SIG-M5 treated with dmso at 0.1 percent for 504 hours (cell line): Measurements from ENCODE around the gene CENPO.

Experiments used
- DNase-seq: peaks from one replicate; lab custom pipeline; 2025; ENCODE audit not compliant: unreplicated experiment; lab: John Stamatoyannopoulos, UW

CENPO gene

DNA sequence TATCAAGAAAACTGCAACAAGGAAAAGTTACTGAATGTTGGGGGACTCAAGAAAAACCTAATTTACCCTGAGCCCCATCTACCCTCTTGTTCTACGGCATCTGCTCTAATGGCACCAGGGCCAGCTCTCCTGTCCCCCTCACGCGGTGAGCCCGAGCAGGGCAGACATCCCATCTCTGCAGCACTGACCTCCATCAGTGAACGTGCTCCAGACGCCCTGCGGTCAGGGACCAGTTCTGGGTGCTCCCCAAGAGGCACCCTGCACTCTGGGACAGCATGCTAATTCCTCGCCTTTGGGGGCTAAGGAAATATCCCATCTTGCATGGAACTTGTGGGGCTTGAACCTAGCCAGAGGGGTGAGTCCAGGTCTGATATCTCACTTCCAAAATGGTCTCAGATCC, 43.0 kb downstream of the CENPO start:
- DNase-seq, result no peak

DNA sequence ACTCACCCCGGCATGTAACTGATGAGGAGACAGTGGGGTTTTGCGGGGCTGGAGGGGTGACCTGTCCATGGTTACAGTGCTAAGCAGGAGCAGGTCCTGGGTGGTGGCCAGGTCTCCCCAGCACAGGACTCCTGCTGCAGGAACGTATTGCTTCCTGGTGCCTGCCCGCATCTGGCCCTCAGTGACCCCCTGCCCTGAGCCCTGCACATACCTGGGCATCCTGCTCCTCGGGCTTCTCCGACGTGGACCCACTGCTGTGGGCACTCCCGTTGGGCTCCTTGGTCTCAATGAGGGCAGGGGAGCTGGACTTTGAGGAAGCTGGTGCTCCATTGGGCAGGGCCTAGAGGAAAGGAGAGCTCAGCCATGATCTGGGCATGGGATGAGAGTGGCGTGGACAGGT, 43.5 kb downstream of the CENPO start:
- DNase-seq, result no peak

DNA sequence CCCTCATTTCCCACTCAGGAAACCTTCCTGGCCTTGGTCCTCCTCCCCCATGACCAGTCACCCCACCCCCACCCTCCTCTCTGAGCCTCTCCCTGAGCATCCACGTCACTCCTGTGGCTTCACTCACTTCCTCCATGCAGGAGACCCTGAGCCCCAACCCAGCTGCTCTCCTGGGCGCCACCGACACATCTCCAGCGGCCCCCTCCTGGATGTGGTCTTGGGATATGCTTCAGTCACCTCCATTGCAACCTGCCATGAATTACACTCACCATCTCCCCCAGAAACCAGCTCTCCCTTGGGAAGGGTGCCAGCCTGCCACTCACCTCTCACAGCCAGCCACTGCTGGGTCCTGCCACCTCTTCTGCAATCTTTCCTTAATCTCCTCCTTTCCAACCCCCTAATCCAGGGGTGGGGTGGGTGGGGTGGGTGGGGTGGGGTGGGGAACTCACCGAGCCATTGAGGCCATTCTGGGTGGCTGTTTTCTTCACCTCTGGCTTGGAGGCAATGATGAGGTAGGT, 44.8 kb downstream of the CENPO start:
- no peak for DNase-seq

DNA sequence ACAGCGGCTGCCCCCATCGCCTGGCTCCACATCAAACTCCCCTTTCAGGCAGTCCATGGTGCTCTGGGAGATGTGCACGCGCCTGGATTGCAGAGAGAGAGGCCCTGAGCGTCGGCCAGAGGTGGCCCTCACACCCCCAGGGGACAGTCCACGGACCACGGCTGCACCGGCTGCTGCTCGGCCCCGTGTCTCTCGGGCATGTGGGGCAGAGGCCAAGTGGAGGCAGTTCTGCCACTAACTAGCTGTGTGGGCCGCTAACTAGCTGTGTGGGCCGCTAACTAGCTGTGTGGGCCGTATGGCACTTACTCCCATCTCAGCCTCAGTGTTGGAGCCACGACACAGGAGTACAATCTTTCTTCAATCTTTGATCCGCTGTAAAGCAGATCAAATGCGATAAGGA, 45.3 kb downstream of the CENPO start:
- DNase-seq, result no peak

DNA sequence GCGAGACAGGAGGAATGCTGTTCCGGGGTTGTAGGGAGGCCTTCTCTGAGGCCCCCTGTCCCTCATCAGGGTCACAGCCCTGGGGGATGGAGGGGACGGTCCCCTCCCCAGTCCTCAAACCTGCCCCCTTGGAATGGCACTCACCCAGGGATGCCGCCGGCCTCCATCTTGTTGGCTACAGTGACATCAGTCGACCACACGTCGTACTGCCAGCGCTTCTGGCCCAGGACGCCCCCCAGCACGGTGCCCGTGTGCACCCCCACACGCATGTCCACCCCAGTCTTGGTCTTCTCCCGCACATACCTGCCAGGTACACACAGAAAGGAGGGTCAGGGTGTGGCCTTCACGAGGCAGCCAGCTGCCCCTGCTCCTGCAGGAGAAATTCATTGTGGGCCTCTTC, 46.5 kb downstream of the CENPO start:
- no peak for DNase-seq

DNA sequence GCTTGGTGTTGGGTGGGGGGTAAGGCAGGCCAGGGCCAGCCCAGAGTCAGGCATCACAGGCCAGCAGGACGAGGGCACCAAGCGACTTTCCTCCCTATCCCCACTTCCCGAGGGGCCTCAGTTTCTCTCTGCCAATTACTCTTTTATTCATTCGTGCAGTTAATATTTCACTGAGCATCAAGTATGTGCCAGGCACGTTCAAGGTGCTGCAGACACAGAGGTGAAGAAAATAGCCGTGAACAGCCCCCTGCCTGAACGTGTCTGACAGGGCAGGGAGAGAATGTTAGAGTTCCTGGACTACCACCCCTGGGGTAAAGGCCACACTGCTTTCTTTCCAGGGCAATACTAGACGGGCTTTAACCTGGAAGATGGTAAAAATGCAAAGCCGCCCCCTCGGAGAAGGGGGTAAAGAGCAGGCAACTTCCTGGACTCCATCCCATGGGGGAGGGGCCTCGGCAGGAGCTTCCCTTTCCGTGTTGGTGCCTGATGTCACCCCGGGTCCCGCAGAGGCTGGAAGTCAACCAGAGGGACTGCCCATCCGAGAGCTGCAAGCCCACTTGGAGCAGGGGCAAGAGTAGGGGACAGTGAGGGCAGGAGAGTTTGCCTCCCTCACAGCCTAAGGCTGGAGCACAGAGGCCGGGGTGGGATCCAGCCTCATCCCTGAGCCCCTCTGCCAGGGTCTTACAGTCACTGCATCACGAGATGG, 47.1 kb downstream of the CENPO start:
- DNase-seq, result no peak

DNA sequence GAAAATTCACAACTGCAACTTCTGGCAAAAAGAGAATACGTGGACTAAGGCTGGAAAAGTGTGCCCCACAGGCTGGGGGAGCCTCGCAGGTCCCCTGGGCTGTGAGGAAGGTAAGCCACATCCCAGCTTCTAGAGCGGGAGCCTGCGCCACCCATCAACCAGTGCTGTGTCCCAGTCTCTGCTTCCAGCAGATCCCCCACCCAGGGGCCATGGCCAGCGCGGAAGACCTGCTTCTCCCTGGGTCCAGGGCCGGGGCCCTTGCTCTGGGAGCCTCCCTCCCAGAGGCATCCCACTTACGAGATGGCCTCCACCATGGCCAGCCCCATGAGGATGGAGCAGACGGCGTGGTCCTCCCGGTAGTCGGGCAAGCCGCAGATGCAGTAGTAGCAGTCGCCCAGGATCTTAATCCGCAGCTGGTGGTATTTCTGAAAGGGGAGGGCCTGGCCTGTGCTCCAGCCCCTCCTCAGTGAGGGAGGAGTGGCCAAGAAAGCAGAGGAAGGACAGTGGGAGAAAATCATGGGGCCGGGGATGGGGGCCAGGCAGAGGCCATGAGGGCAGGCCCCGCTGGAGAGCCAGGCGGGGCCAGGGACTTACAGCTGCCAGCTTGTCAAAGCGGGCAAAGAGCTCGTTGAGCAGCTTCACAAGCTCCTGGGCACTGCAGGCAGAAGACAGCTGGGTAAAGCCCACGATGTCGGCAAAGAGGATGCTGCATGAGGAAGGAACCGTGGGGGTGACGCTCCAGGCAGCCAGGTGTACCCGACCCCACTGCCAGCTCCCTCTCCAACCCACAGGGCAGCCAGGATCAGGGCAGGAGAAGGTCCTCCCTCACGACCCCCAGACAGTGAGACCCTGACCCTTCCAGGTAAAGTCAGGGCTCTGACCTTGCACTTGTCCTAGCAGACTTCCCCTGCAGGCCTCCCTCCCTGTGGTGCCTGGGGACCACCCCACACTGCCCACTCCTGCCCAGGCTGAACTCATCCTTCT, 48.0 kb downstream of the CENPO start:
- DNase-seq, result no peak

DNA sequence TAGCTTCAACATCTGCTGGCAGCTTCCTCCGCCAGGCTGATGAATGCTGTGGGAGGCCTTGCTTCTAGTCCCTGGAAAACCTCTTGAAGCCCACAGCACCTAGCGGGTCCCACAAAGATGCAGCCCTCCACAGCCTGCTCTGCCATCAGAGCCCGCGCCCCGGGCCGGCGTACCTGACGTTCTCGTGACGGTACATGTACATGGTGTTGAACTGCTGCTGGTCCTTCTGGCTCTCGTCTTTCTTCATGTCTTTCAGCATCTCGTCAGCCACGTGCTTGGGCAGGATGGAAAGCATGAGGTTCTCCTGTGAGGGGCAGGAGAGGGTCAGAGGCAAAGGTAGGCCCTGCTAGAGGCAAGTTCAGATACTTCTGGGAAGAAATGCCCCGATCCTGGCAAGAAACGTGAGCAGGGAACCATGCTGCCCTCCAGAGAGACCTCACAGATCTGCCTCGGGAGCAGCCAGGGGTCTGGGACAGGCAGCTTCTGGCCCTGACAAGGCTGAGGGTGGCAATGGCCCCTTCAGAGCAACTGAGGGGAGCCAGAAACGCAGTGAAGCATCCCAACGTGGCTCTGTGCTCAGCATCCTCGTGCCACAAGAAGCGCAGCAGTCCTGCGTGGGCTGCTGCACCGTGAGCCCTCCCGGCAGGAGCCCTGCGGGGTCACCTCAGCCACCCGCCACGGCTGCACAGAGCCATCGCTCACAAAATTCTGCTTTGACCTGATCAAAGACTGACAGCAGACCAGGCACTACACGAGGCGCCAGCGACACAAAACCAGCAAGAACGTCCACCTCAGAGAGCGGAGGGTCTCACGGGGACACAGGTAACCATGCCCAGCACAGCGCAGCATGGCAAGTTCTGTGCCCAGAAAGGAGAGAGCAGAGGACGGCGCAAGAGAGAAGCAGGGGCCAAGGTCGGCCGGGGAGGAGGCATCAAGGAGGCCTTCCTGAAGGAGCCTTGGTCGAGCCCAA, 49.1 kb downstream of the CENPO start:
- no peak for DNase-seq

DNA sequence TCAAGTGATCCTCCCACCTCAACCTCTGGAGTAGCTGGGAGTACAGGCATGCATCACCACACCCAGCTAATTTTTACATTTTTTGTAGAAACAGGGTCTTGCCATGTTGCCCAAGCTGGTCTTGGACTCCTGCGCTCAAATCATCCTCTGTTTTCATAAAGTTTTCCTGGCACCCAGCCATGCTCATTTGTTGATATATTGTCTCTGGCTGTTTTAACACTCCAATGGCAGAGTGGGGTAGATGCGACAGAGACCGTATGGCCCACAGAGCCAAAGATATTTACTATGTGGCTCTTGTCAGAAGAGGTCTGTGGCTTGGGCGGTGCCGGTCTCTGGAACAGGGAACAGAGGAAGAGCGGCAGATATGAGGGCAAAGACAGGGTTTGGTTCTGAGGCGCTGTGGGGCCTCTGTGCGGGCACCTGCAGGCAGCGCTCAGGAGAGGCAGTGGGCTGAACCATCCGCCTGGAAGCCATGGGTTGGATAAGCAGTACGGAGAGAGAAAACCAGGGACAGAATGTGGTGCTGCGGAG, 50.2 kb downstream of the CENPO start:
- no peak for DNase-seq

DNA sequence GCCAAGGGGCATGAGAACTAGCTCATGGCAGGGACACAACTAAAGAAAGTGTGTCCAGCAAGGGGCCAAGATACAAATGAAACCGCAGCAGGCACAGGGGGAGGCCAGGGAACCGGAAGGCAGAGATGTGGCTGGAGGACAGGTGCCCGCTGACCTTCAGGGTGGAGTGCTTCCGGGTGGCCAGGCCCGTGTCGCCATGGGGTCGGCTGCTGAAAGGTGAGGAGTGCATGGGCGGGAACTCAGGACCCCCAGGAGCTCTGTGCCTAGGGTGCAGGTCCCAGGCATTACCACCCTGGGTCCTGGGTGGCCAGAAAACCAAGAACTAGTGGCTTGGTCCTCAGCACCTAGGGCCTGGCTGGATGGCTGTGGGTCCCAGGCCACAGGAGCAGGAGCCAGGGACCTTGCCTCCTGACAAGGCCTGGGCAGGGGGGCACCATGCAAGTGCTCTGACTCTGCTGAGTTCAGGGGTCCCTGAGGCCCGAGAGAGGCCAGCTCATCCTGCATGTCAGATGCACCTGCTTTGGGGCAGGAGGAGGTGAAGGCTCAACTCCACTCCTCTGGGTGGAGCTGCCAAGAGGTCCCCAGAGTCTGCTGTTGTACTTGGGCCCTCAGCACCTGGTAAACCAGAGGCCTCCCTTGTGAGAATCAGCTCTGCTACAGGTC, 50.9 kb downstream of the CENPO start:
- no peak for DNase-seq

DNA sequence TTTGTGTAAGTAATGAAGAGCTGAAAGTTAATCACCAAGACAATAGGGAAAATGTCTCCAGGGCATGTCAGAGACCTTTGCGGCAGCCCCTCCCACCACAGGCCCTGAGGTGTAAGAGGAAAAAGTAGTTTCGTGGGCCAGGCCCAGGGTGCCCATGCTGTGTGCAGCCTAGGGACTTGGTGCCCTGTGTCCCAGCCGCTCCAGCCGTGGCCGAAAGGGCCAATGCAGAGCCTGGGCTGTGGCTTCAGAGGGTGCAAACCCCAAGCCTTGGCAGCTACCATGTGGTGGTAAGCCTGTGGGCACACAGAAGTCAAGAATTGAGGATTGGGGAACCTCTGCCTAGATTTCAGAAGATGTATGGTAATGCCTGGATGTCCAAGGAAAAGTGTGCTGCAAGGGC, 52.5 kb downstream of the CENPO start:
- no peak for DNase-seq

DNA sequence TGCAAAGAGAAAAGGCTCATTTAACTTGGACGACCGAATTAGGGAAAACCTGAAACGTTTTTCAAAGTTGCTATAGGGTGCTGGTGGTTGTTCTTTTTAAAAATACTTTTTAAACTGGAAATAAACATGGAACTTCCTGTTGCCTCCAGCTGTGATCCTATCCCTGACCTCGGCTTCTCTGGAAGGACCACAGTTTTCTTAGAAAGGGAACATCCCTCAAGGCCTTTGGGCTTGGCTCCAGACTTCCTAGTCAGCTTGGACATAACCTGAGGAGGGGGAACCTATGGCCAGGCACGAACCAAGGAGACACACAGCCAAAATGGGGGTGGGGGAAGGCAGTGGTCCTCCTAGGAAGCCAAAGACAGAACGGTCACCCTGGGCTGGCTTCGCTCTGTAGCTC, 57.7 kb downstream of the CENPO start:
- no peak for DNase-seq

DNA sequence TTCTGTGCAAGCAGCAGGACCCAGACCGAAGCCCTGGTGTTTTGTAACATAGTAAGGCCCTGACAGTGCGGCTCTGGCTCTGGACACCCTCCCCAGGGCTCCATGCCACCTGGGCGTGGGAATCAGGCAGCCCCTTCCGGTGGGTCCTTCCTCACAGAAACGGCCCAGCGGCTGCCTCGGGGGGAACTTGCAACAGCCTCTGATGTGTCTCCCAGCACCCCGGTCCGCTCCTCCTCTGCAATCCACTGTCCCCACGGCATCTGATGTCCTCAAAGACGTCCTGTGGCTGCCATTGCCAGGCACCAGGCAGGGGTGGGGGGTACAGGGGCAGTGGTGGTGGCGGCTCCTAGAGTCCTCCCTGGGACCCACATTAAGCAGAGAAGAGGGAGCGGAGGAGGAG, 58.8 kb downstream of the CENPO start:
- DNase-seq, result no peak

DNA sequence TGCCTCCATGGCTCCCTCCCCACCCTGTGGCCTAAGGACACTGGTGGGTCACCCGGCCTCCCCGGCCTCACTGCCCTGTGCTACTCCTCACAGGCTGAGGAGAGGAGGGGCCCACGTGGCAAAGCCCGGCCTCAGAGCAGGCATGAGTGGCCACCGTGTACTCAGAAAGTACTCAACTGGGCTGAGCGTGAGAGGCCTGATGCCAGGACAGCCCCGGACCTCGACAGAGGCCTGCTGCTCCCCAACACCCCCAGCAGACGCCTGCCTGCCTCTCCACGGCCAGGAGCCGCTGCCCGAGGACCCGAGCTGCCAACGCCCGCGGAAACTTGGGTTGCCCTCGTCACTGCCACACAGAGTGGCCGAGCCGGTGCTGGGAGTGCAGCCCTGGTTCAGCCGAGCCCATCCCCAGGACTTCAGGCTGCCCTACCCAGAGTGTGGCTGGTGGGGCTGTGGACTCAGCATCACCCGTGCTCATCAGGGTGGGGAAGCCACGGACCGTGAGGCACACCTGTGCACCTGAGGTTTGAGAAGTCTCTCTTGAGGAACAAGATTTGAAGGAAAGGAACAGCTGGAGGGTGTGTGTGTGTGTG, 59.3 kb downstream of the CENPO start:
- DNase-seq, result no peak

DNA sequence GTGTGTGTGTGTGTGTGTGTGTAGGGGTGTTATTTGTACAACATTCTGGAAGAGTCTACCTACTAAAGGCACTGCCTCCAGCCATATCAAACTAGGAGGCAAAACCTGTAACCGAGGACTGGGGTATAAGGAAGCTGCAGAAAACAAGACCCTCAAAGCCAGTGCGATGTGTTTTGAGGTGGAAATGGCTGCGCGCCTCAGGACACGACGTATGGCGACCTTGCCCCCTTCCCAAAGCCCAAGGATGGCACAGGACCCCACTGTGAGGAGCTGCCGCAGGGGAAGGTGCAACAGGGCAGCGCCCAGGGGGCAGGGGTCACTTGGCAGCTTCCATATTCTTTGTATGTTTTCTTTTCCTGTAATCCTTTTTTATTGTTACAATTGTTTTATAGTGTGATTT, 59.8 kb downstream of the CENPO start:
- no peak for DNase-seq

DNA sequence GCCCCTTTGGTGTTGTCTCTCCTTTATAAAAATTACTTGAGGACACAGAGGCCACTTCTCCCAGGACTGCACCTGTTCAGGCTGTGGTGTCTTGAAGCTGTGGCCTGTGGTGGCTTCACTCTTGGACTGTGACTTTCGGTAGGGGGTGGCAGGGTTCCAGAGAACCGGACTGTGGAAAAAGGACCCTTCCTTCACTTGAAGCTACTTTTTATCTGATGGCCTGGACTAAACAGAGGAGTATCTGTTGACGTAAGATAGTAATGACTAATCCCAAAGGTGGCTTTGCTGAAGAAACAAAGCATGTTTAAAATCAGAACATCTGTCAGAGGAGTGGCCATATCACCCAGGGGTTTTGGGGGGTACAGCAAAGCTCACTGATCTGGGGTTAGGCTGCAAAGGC, 60.8 kb downstream of the CENPO start:
- no peak for DNase-seq

DNA sequence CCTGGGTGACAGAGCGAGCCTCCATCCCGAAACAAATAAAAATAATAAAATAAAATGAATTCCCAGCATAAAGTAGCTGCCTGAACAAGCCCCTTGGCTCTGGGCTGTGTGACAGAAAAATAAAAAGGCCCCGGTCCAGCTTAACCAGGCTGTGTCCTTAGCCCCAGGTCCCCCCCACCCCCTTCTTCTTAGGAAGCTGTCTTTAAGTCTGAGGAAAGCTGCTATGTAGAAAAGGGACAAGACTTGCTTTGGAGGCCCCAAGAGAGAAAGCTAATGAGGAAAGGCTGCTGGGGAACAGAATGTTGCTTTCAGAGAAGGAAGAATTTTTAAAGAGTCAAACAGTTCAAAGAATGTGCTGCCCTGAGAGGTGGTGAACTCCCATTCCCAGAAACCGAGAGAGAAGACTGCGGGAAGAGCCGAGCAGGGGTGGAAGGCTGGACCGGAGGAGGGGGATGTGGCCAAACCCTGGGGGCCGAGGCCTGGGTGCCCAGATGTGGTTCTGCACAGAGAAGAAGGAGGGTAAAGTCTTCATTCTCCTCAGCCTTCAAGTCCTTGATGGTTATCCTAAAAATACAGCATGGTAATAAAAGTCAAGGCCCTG, 61.9 kb downstream of the CENPO start:
- DNase-seq, result no peak

DNA sequence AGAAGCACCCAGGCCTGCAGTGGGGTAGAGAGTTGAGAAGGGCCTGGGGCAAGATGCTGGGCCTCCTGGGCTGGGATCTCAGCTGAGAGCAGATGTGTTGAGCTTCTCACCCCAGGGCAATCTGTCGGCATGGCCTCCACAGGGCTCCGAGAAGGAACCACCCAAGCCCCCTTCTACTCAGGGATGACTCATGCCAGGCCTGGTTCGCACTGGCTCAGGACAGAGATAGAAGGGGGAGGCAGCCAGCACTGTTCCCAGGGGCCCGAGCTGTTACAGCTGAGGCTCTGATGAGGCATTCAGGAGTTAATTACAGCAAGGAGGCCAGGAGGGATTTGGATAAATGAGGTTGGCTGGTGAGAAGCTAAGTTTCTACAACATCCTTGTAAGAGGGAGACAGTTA, 62.5 kb downstream of the CENPO start:
- no peak for DNase-seq

DNA sequence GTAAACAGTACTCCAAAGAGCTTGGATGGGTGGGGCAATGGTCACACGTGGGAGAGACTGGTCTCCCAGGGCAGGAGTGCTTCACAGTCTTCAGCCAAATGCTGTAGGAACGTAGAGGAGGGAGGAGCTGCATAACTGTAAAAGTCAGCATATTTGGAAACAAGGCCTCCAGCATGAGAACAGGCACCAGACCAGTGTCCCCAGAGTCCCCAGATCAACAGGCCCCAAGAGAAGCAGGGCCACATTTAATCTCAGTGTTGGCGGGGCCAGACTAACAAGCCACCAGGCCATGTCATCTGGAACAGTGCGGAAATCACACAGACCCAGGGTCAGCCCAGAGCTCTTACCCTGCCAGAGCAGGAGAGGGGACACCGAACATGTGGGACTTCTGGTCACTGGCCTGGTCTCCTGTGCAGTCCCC, 63.6 kb downstream of the CENPO start:
- DNase-seq, result no peak
